ENCODE data around the gene CHKB.

CHKB gene

GRCh38 chr22:50583294-50583861, 729 bp upstream of the CHKB start:
- Histone ChIP-seq H3K27ac (ENCODE audit: low read depth, low read length, poor library complexity, severe bottlenecking) (no peak overlapping the region), H3F3A (ENCODE audit: insufficient read depth, low read length) (no peaks in the 10 kb centered on the region), H3K9me2 (ENCODE audit: low read depth, low read length) (no peaks in the 10 kb centered on the region), H3K4me2 (ENCODE audit: low read length) (peak overlapping the region; percentile 96), H3K27me3 (ENCODE audit: insufficient read depth, low read length) (no peaks in the 10 kb centered on the region), H3K36me3 (ENCODE audit: insufficient read depth, low read length) (peaks cover 37% of the 10 kb centered on the region), H3K4me1 (ENCODE audit: insufficient read depth, low read length, severe bottlenecking) (peaks cover 17% of the 10 kb centered on the region), H3K4me3 (ENCODE audit: low read depth, low read length, poor library complexity, severe bottlenecking) (peak overlapping the region; percentile 80), H2AFZ (ENCODE audit: low read length) (no peak overlapping the region), H3K9me3 (ENCODE audit: low read length) (no peaks in the 10 kb centered on the region), H4K20me1 (ENCODE audit: insufficient read depth, low read length) (no peaks in the 10 kb centered on the region), H3K9ac (ENCODE audit: low read length) (peak overlapping the region; percentile 75), H3K79me2 (ENCODE audit: insufficient read depth, low read length) (0 out of 2 replicates have a peak, but pooled peaks cover 5% of the 10 kb centered on the region)
- no peak for TF ChIP-seq CTCF (IDR thresholded peaks at IDR 0.05; ENCODE audit: low read length)
- TF ChIP-seq EZH2 (IDR thresholded peaks at IDR 0.05; ENCODE audit: borderline replicate concordance, low read length), result no peak

DNA sequence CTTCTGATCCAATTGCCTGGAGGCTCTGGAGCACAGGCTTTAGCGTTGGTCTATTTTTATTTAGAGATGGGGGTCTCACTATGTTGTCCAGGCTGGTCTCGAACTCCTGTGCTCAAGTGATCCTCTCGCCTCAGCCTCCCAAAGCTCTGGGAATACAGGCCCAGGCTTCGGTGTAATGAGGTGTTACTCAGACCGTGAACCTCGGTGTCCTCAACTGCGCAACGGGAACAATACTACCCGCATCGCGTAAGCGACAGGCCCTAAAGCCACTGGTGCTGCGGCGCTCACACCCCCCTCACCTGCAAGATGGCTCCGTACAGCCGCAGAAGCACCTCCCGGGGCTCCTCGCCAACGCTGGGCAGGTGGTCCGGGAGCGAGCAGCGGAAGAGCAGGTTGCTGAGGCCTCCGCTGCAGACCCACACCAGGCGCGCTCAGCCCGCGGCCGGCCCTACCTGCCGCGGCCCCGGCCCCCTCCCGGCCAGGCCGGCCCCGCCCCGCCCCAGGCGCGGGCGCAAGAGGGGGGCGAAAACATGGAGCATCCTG, 628 bp downstream of the CHKB start:
- TF ChIP-seq CTCF (IDR thresholded peaks at IDR 0.05; ENCODE audit: low read length) (no peak), EZH2 (IDR thresholded peaks at IDR 0.05; ENCODE audit: borderline replicate concordance, low read length) (no peak)
- peaks cover 17% of the 10 kb centered on the region for H3K4me1 ChIP-seq (ENCODE audit: insufficient read depth, low read length, severe bottlenecking)
- no peaks in the 10 kb centered on the region for H3K9me2 ChIP-seq (ENCODE audit: low read depth, low read length)
- peak overlapping the region; percentile 80 for H3K4me3 ChIP-seq (ENCODE audit: low read depth, low read length, poor library complexity, severe bottlenecking)
- H3K36me3 ChIP-seq (ENCODE audit: insufficient read depth, low read length), result peaks cover 44% of the 10 kb centered on the region
- H2AFZ ChIP-seq (ENCODE audit: low read length), result no peak overlapping the region
- no peaks in the 10 kb centered on the region for H3K27me3 ChIP-seq (ENCODE audit: insufficient read depth, low read length)
- H3K9ac ChIP-seq (ENCODE audit: low read length), result peak overlapping the region; percentile 94
- H3K4me2 ChIP-seq (ENCODE audit: low read length), result peak overlapping the region; percentile 99
- peak overlapping the region; percentile 74 for H3K27ac ChIP-seq (ENCODE audit: low read depth, low read length, poor library complexity, severe bottlenecking)
- no peaks in the 10 kb centered on the region for H4K20me1 ChIP-seq (ENCODE audit: insufficient read depth, low read length)
- no peaks in the 10 kb centered on the region for H3F3A ChIP-seq (ENCODE audit: insufficient read depth, low read length)
- no peaks in the 10 kb centered on the region for H3K9me3 ChIP-seq (ENCODE audit: low read length)
- H3K79me2 ChIP-seq (ENCODE audit: insufficient read depth, low read length), result 0 out of 2 replicates have a peak, but pooled peaks cover 5% of the 10 kb centered on the region

- Histone ChIP-seq H4K20me1 (ENCODE audit: insufficient read depth, low read length) (no peaks in the 10 kb centered on the region), H3K36me3 (ENCODE audit: insufficient read depth, low read length) (peaks cover 50% of the 10 kb centered on the region), H3K27me3 (ENCODE audit: insufficient read depth, low read length) (no peaks in the 10 kb centered on the region), H2AFZ (ENCODE audit: low read length) (no peak overlapping the region), H3K9ac (ENCODE audit: low read length) (peak overlapping the region; percentile 94), H3K4me3 (ENCODE audit: low read depth, low read length, poor library complexity, severe bottlenecking) (peak overlapping the region; percentile 80), H3K27ac (ENCODE audit: low read depth, low read length, poor library complexity, severe bottlenecking) (peak overlapping the region; percentile 74), H3F3A (ENCODE audit: insufficient read depth, low read length) (no peaks in the 10 kb centered on the region), H3K4me1 (ENCODE audit: insufficient read depth, low read length, severe bottlenecking) (peaks cover 17% of the 10 kb centered on the region), H3K4me2 (ENCODE audit: low read length) (peak overlapping the region; percentile 99), H3K9me2 (ENCODE audit: low read depth, low read length) (no peaks in the 10 kb centered on the region), H3K9me3 (ENCODE audit: low read length) (no peaks in the 10 kb centered on the region), H3K79me2 (ENCODE audit: insufficient read depth, low read length) (0 out of 2 replicates have a peak, but pooled peaks cover 5% of the 10 kb centered on the region)
- TF ChIP-seq EZH2 (IDR thresholded peaks at IDR 0.05; ENCODE audit: borderline replicate concordance, low read length), result no peak
- TF ChIP-seq CTCF (IDR thresholded peaks at IDR 0.05; ENCODE audit: low read length), result no peak
Observed at GRCh38 chr22:50581031-50581949, 1.4 kb downstream of the CHKB start.
